SK-N-DZ (cell line): ENCODE data around the gene EVA1C.

Experiments
- DNase-seq: peaks from one replicate; pipeline ENCODE4 v3.0.0-alpha.2; 2015; ENCODE audit warnings: low spot score
- small RNA-seq, 2 experiments: library from RNA; depleted of rRNA; stranded (forward); fragments of <200 nt; gene quantifications; one replicate each; pipeline ENCODE3, GENCODE V24; 2014

Gene EVA1C

DNA sequence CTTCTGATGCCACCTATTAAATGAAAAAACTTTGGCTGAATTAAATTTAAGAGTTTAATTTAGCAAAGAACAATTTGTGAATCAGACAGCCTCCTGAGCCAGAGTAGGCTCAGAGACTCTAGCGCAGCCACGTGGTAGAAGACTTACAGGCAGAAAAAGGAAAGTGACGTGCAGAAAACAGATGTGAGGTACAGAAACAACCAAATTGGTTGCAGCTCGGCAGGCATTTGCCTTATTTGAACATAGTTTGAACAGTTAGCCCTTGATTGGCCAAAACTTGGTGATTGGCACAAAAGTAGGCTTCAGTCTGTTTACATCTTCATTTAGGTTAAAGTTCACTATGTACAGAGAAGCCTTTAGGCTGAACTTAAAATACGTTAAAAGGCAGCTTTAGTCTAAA is 149.9 kb downstream of the EVA1C start:
- no peak for DNase-seq

DNA sequence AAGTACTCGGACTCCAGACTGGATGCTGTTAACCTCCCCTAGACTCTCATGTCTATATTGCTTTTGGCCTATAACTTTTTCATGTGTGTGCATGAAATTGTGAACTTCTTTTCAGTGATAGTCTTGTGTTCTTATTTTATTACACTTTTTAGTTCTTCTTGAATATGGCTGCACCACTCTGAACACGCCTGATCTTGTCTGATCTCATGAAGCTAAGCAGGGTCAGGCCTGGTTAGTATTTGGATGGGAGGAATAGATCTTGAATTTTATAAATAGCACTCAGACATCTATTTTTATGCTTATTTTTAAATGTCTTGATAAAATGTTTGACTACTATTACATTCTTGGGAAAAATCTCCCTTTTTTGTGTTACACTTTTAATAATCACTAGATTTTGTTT is 150.4 kb downstream of the EVA1C start:
- DNase-seq, result no peak

Small RNAs within 50 kb of the gene (small RNA-seq; reads per million reads assigned to genes)
- gene RF00438 (0 to 0.03 reads per million in 2 experiments), gene RNA5SP490 (0.92 to 10.9 reads per million in 2 experiments), gene SNORA80A (5.7 to 19.3 reads per million in 2 experiments)
